HT1080 (cell line): ENCODE measurements around the gene SYT5. TPM values are rescaled to one million over a fixed set of nuclear protein-coding genes. Genes with fewer than 3 reads are reported as not detected.
"Not testable (repeated sequence)": the region's sequence is repeated elsewhere in the genome, so short reads cannot be mapped to it uniquely, and the experiment has no call there.

ENCODE experiments used
- DNase-seq: peaks from one replicate; pipeline ENCODE4 v3.0.0-alpha.2; 2015; ENCODE audit warnings: low read depth
- total RNA-seq: library from RNA; depleted of rRNA; stranded (reverse); fragments of >200 nt; shearing (Covaris generic); gene quantifications from 2 replicates; pipeline ENCODE4 v1.2.3, GENCODE V29; 2014

Gene SYT5
- total RNA-seq, 1 experiment from 2014 or later: not detected

DNA sequence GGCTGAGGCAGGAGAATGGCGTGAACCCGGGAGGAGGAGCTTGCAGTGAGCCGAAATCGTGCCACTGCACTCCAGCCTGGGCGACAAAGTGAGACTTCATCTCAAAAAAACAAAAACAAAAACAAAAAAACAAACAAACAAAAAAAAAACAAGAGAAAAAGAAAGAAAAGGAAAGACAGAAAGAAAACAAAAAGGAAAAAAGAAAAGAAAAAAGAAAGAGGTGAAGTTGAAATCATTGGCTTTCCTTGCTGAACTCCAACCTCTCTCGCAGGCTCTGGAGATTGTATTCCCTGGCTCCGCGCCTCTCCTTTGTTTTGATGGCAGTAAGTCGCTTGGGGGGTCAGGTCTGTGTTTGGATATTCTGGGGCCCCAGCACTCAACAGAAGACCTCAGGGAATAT is 7.8 kb downstream of the SYT5 start:
- not testable (repeated sequence) for DNase-seq

DNA sequence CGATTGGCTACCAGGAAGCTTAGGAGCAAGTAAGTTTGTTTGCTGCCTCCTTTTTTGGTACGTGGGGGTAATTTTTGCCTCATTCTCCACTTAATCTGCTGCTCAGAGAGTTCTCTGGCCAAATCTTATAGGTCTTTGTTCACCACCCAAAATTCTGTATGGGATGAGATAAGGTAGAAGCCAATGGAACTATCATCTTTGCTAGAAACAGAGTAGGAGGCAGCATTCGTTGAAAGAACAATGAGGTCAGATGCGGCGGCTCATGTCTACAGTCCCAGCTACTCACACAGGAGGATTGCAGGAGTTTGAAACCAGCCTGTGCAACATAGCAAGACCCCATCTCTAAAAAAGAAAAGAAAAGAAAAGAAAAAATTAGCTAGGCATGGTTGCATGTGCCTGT is 8.6 kb downstream of the SYT5 start:
- DNase-seq: no peak

- DNase-seq: no peak
Measured at GRCh38 chr19:55169136-55169535, 11.0 kb downstream of the SYT5 start.

DNA sequence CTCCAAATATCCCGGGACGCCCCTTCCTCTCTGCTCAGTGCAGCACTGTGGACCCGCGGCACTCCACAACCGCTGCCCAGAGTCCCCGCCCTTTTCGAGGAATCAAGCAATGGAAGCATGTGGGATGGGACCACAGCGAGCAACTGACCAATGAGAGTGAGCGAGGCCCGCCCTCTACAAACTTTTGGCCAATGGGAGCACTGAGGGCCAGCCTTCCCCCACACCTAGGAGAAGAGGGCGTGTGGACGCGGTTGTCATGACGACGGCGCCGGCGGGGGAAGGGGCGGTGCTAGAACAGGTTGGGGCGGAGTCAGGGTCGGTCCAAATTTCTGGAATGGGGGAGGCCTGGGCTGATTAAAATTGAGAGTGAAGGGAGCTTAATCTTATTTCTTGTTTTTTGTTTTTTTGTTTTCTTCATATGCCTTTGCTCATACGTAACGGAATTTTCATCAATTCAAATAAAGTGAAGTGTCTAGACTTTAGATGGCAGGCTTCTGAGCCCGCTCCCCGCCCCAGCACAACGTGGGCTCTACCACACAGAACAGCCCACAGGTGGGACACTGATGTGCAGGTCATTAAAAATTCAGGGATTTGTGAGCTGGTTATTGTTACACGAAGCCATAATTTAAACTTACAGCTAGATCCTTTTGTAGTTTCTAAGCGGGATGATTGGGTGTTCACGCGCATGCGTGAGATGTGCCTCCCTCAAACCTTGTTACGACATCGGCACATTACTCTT is 13.4 kb downstream of the SYT5 start, which contains the start of gene DNAAF3:
Gene DNAAF3, minus strand, starts transcription at position 84 of the 739 bp plus-strand sequence. CDS start 200 bp downstream, outside the sequence.
- peak; percentile 93 for DNase-seq

DNA sequence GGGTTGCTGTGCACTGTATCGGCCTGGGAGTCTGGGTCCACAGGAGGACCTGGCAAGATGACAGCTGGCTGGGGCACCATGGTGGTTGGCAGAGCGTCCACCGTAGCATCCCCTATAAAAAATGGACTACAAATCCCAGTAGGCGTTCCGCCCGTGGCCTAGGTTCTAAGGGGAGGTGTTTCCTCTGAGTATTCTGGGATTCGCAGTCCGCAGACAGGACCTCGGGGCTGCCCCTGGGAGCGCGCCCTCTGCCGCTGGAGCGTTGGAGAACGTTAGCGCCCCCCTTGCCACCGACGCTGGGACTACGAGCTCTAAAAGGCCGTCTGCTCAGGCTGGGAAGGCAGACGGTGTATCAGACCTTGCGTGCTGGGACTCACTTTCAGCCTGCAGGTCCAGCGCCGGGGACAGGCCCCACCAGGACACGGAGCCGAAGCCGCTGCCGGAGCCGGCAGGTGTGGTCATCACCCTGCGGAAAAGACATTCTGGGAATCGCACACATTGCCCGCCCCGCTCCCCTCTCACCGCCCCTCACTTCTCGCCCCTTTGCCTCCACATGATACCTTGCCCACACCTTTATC is 14.0 kb downstream of the SYT5 start:
- peak; percentile 69 for DNase-seq

GRCh38 chr19:55161571-55162322 is 18.3 kb downstream of the SYT5 start:
- no peak for DNase-seq

- no peak for DNase-seq
Measured at GRCh38 chr19:55160986-55161365, 19.1 kb downstream of the SYT5 start.

DNA sequence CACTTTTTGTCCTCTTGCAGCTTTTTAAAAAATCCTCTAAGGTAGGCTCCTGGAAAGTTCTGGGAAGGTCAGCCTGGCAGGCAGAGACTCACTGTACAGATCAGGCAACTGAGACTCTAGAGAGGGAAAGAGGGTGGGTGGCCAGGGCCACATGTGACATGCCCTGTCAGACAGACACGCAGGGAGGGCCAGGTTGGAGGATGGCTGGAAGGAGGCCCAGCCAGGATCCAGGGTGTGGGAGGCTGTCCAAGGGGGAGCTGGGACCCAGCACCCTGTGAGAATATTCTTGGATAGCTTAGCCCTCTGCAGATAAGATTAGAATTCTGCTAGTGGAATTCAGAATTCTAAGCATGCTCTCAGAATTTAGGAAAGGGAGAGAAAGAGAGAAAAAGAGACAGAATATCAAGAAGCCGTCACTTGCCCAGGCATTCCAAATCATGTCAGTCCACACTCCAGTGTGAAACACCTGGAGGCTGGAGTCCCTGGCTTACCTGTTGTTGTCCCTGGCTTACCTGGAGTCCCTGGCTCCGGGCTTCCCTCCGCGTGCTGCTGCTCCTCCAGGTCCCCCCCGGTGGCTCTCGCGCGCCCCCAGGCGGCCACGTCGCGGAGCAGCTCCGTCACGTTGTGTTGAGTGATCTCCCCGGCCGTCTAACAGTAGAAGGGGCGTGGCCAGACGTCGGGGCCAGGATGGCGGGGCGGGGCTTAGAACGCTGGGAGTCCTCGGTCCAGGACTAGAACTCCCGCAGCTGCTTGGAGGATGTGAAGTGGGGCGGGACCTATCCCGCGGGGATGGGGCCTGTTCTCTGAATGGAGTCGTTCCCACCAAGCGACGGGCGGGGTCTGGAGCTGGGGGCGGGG is 19.7 kb downstream of the SYT5 start:
- peak; percentile 84 for DNase-seq

- peak; percentile 54 for DNase-seq
Measured at GRCh38 chr19:55158848-55159749, 21.0 kb downstream of the SYT5 start.

- no peak for DNase-seq
Measured at GRCh38 chr19:55158423-55158822, 21.7 kb downstream of the SYT5 start.

- DNase-seq: no peak
Measured at GRCh38 chr19:55157064-55157908, 22.8 kb downstream of the SYT5 start, which contains the start of gene TNNI3. TSS of gene TNNI3 (minus strand) at chr19:55157732. CDS start at chr19:55157589, 143 bp downstream.

DNA sequence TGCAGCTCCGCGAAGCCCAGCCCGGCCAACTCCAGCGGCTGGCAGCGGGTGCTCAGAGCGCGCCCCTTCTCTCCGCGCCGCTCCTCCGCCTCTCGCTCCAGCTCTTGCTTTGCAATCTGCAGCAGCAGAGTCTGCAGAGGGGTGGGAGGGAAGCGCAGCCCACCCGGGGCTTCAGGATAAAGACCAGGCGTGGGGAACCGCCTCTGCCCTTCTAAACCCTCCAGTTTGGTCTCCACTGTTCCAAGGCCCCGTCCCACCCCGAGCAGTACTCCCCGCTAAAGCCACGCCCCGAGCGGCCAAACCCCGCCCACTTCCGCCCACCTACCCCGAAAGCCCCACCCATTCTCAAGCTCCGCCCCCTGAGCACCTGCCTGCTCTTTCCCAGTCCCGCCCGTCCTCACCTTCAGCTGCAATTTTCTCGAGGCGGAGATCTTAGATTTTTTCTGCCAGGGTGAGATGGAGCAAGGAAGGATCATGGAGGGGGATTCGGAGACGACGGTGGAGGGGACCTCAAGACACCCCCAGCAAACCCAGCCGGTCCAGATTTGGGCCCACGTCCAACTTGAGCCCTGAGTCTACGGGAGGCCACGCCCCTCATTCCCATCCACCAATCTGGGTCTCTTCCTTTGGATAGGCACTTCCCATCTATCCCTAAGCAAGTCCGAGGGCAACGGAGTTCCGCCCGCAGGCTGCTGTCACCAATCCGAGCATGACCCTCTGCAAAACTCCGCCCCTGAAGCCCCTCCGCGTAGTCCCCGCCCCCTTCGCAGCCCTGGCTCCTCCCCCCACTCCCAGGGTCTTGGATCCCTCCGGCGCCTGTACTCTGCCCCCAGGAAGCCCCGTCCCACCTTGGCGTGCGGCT is 23.7 kb downstream of the SYT5 start:
- DNase-seq: no peak

DNA sequence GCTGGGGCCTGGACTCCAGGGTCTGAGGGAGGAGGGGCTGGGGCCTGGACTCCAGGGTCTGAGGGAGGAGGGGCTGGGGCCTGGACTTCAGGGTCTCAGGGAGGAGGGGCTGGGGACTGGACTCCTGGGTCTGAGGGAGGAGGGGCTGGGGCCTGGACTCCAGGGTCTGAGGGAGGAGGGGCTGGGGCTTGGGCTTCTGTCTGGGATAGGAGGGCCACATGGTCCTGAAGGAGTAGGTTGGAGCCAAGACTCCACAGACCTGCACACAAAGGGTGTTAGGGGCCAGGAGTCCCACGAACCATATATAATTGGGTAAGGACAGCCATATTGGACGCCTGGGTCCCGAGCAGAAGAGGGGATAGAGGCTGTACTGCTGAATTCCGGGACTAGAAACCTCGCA is 24.3 kb downstream of the SYT5 start:
- DNase-seq: not testable (repeated sequence)

DNA sequence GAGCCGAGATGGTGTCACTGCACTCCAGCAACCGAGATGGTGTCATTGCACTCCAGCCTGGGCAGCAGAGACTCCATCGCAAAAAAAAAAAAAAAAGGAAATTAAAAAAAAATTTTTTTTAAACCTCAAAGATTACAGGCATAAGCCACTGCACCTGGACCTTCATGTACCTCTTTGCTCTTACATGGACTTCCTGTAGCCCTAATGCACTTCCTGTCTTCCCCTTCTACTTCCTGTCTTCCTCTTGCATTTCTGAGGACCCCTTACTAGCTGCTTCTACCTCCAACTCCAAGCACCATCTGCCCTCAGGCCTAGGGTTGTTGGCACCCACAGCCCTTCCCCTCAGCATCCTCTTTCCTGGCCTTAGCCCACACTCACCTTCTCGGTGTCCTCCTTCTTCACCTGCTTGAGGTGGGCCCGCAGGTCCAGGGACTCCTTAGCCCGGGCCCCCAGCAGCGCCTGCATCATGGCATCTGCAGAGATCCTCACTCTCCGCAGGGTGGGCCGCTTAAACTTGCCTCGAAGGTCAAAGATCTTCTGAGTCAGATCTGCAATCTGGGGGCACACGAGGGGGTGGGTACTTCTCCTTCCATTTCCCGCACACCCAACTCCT is 26.3 kb downstream of the SYT5 start:
- DNase-seq: no peak

GRCh38 chr19:55152017-55152416 is 28.1 kb downstream of the SYT5 start:
- peak; percentile 42 for DNase-seq

DNA sequence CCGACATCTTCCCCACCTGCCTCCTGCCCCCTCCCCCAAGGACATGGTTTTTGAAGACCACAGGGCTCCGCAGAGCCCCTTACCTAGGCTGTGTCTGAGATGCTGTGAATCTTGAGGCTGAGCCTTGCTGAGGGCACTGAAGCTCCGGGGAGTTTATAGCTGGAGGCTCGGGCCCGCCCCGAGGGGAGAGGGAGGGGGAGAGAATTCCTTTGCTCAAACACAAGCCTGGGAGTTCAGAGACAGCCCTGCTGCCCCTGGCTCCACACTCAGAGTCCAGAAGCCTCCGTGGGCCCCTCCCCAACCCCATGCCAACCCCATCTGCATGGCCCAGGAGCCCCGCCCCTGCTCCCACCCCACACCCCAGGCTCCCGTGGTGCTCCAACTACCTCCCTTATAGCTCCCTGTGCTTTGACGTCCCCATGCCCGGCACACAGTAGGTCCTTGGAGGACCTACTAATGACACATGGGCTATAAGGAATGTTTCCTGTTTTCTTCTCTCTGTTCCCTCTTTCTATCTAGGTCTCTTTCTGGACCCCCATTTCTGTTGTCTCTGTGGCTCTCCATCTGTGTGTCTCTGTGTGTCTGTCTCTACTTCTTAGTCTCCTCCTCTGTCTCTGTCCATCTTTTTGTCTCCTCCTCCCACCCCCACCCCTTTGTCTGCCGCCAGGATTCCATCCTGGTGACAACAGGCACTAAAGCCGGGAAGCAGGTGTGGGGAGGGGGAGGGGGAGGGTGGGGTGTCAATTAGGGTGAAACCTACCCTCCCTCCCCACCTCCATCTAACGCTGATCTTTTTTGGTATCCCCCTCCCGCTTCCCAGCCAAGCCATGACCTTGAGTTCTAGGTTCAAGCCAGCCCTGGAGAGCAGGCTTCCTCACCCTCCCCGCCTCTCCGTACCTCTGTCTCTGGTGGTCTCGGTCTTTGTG is 30.7 kb downstream of the SYT5 start, which contains the start of gene TNNT1:
Gene TNNT1, minus strand, starts transcription at position 129 of the 926 bp plus-strand sequence. CDS start 2,049 bp downstream, outside the sequence.
- DNase-seq: no peak
